Measurements from ENCODE around the gene UNC119.

GRCh38 chr17:28544402-28545140 lies 7.9 kb downstream of the UNC119 start:
- TF ChIP-seq POLR2AphosphoS5 (IDR thresholded peaks at IDR 0.05; ENCODE audit: borderline replicate concordance, low read depth, low read length) (no peak), EZH2 (IDR thresholded peaks at IDR 0.05) (no peak)

Measured in SK-N-MC (cell line).